GDM1 (cell line): ENCODE results near the gene VSTM2L.
"Not testable (repeated sequence)": the region's sequence is repeated elsewhere in the genome, so short reads cannot be mapped to it uniquely, and the experiment has no call there.

Experiments used
- DNase-seq: peaks from one replicate; lab custom pipeline; 2025; lab: John Stamatoyannopoulos, UW

VSTM2L gene

DNA sequence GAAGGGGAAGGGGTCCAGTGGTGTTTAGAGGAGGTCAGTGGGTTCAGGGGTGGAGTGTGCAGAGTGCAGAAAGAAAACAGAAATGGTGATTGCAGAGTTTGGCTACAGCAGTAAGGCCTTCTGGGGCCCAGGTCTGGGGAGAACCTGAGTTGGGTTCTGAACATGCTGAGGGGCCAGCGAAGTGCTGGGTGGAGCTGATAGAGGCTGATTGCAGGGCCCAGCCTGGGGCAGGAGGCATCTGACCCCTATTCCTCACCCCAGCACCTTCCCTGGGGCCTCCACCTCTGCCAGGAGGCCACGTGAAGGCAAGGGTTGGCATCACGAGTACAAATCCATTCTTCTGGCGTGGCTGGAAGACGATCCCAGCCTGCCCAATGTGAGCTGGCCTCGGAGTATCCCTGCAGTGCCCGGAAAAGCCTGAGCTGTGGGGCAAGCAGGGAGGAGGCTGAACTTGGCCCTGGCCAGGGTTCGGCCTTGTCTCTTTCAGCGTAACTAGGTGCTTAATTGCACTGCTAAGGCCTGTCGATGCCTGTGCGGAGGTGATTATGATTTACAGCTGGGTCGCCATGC, 35.3 kb downstream of the VSTM2L start:
- no peak for DNase-seq

DNA sequence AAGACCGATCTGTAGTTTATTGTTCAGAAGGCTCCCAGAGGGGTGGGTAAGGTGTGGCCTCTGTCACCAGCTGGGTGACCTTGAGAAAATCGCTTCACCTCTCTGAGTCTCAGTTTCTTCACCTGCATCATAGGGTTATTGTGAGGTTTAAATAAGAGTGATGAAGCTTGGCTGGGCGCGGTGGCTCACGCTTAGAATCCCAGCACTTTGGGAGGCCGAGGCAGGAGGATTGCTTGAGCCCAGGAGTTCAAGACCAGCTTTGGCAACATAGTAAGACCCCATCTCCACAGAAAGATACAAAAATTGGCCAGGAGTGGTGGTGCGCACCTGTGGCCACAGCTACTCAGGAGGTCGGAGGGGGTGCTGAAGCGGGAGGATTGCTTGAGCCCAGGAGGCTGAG, 36.0 kb downstream of the VSTM2L start:
- no peak for DNase-seq

DNA sequence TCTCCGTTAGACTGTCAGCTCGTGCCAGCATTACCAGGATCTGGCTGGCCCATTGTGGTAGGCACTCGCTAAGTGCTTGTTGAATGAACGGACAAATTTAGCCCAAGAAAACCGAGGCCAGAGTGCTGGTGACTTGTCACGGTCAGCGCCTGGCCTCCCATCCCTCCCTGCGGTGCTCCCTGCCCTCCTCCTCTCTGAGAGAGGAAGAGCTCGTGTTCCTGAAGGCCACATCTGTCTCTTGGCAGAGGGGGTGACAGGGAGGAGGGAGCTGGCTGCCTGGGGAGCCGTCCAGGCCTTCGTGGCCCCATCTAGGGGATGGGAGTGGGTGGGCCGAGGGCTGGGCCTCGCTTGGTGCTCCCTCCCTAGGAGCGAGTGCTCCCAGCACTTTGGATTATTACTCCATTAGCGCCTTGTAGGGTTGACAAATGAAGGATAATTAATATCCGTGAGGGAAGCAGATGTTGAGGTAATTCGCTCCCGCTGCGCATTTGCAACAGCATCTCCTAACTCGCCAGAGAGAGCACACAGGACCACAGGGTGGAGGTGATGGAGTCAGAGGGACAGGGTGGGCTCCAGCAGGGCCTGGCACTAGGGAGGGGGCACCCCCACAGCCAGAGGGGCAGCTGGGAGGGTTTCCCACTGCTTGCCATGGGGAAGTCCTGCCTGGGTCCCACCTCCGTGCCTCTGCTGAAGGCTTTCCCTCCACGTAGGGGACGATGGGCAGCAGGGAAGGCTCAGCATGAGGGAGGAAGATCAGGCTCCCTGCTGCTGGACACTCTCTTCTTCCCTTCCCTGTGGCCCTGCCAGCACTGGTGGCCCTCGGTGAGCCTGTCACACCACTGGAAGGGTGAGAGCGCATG, 37.0 kb downstream of the VSTM2L start:
- no peak for DNase-seq

DNA sequence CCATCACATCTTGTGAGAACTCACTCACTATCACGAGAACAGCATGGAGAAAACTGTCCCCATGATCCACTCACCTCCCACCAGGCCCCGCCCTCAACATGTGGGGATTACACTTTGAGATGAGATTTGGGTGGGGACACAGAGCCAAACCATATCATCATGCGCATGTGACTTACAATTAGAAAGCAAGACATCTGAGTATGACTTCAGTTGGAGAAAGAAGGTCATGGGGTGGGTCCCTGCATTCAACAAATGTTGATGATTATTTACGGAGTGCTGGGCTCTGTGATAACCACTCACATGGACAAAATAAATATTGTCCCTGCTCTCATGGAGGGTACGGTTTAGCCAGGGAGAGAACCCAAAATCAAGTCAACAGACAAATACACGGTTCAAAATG, 37.9 kb downstream of the VSTM2L start:
- no peak for DNase-seq

DNA sequence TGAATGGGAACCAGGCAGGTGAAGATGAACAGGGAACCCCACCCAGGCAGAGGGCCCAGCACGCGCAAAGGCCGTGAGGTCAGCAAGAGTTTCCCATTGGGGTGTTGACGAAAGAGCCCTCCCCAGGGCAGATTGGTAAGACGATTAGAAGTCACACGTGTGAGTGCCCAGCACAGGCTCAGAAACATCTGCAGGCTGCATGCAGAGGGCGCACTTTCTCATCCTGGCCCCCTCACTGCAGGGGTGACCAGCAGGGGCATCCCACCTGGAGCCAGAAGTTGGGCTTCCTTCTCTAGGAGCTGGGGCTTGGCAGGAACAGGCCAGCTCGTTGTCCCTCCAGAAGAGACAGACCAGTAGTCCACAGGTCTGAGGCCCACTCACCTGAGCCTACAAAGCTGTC, 38.4 kb downstream of the VSTM2L start:
- no peak for DNase-seq

DNA sequence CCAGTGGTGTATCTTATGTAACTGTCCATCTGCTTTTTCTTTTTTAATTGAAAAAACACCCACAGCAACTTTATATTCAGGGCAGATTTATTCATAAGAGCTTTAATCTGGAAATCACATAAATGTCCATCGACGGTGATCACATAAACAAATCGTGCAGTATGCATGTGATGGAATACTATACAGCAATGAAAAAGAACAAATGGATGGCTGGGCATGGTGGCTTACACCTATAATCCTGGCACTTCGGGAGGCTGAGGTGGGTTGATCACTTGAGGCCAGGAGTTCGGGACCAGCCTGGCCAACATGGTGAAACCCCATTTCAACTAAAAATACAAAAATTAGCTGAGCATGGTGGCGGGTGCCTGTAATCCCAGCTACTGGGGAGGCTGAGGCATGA, 39.1 kb downstream of the VSTM2L start:
- no peak for DNase-seq

DNA sequence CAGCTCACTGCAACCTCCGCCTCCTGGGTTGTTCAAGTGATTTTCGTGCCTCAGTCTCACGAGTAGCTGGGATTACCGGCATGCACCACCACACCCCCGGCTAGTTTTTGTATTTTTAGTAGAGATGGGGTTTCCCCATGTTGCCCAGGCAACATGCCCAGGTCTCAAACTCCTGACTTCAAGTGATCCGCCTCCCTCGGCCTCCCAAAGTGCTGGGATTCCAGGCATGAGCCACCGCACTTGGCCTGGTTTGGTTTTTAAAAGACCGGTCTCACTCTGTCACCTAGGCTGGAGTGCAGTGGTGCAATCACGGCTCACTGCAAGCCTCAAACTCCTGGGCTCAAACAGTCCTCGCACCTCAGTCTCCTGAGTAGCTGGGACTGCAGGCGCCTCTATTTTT, 40.1 kb downstream of the VSTM2L start:
- DNase-seq = no peak

DNA sequence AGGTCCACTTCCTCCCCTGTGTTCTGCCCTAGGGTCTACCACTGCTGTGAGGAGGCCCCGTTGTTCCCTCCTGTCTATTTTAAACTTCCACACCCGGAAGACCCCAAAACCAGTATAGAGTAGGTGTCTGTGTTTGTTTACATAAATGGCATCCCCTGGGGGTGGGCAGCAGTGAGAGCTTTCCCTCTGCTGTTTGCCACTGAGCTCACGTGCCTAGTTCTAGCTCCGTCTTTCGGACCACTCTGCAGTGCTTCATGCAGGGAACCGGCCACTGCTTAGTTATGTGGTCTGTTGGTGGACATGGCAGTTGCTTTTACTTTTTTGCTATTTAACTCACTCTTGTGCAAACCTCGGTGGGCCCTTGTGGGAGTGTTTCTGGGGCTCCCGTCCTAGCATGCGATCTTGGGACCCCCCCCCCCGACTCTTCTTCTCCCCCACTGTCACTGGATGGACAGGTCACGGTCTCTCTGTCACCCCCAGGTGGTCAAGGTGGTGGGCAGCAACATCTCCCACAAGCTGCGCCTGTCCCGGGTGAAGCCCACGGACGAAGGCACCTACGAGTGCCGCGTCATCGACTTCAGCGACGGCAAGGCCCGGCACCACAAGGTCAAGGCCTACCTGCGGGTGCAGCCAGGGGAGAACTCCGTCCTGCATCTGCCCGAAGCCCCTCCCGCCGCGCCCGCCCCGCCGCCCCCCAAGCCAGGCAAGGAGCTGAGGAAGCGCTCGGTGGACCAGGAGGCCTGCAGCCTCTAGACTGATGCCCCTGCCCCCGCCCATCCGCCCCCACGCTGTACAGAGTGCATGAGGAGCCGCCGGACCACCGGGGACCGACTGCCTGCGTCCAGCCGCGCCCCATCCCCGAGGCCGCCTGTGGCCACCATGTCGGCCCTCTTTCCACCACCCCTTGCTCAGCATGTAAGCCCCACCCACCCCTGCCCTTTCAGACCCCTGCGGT, 40.9 kb downstream of the VSTM2L start:
- no peak for DNase-seq

DNA sequence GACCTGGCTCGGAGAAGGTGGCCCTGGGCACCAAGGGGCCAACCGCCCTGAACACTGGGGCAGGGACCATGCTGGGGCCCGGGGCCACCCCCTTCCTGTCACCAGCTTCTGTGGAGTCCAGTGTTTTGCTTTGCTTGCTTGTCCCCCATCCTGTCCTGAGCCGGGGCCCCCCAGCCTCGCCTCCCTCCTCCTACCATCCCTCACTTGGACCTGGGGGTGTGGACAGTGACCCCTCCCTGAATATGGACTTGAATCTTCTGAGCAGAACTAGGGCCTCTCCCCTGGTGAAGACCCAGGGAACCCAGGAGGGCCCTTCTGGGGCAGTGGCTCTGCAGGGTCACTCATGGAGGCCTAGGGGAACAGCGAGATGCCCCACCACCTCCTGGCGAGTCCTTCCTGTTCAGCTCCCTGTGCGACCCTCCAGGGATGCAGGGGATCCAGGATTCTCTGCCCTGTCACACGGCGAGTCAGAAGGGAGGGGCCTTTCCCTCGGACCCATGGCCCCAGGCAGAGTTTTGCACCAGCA, 41.6 kb downstream of the VSTM2L start:
- DNase-seq = no peak

DNA sequence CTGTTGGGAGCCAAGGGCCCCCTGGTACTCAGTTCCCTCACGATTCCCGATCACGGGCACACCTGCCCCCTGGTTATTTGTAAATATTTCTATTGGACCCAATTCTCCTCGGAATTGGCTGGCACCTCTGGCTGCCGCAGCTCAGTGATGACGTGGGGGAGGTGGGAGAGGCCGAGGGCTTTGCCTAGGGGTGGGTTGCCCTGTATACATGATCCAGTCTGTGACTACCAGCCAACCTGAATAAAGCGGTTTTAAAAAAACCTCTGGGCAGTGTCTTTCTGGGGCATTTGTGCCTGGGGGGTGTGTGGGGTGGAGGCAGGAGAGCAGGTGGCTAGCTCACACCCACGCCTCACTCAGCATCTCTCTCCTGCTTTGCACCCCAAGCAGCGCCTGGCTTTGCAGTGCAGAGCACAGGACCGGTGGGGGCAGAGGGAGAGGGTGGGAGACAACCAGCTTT, 42.2 kb downstream of the VSTM2L start:
- DNase-seq = no peak

DNA sequence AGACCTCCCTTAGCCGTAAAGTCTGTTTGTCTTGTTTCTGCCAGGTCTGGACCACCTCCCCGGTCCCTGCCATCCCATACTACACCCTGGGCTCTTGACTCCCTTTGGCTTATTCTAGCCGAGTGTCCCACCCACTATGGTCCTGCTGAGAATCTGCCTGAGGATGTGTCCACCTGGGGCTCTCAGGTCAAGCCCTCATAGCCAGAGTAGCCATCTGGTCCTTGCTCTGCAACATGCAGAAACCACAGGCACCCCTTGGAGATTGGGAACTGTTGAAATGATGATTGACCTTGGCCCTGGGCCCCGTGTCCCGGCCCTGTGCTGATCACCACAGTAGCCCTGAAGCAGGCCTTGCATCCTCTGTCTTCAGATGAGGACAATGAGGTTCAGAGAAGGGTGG, 44.0 kb downstream of the VSTM2L start:
- DNase-seq = no peak

DNA sequence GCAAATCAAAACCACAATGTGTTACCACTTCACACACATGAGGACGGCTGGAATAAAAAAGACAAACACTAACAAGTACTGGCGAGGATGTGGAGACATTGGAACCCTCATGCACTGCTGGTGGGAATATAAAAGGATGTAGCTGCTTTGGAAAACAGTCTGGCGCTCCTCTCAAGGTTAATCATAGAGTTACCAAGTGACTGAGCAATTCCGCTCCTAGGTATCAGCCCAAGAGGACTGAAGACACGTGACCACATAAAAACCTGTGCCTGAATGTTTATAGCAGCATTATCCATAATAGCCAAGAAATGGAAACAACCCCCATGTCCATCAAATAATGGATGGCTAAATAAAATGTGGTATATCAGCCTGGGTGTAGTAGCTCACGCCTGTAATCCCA, 45.0 kb downstream of the VSTM2L start:
- DNase-seq = no peak

DNA sequence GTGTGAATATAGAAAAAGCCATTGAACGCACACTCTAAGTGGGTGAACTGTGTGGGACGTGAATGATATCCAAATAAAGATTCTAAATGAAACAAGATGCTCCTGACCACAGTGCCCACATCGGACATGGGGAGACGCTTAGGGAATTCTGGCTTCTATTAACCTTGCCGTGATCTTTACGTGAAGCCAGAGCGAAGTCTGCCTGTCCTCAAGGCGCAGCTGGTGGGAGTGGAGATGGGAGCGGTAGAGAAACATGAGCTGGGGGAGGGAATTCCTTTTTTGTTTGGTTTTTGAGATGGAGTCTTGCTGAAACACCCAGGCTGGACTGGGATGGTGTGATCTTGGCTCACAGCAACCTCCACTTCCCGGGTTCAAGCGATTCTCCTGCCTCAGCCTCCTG, 46.0 kb downstream of the VSTM2L start:
- no peak for DNase-seq

DNA sequence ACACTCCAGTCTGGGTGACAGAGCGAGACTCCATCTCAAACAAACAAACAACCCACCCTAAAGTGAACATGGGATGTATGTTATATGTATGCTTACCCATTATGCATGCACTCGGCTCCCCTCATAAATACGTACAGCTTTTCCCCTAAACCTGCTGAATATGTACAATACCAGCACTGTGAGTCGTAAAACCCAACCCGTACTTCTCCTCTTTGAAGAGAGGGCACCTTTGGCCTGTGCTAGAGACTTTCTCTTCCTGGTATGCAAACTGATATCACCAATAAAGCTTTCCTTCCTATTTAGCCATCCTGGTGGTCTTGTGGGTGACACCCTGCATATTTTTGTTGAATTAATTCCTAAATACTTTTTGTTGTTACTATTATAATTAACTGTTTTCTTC, 51.3 kb downstream of the VSTM2L start:
- no peak for DNase-seq

DNA sequence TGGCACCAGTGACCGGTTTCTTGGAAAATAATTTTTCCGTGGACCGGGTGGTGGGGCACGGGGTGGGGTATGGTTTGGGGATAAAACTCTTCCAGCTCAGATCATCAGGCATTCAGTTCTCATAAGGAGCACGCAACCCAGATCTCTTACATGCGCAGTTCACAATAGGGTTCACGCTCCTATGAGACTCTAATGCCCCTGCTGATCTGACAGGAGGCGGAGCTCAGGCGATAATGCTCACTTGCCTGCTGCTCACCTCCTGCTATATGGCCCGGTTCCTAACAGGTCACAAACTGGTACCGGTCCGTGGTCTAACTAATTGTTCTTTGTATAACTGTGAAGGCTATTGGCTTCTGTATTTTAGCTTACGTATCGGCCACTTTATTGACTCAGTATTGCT, 51.7 kb downstream of the VSTM2L start:
- DNase-seq = no peak

DNA sequence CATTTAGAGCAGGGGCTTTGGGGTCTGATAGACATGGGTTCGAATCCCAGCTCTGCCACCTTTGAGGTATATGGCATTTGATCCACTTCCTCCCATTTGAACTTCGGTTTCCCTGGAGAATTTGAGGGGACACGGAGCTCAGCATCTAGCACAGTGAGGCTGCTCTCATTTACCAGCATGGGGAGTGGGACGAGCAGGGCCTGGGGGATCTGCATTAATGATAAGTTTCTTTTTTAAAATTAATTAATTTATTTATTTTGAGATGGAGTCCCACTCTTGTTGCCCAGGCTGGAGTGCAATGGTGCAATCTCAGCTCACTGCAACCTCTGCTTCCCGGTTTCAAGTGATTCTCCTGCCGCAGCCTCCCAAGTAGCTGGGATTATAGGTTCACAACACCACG, 52.6 kb downstream of the VSTM2L start:
- DNase-seq = no peak

DNA sequence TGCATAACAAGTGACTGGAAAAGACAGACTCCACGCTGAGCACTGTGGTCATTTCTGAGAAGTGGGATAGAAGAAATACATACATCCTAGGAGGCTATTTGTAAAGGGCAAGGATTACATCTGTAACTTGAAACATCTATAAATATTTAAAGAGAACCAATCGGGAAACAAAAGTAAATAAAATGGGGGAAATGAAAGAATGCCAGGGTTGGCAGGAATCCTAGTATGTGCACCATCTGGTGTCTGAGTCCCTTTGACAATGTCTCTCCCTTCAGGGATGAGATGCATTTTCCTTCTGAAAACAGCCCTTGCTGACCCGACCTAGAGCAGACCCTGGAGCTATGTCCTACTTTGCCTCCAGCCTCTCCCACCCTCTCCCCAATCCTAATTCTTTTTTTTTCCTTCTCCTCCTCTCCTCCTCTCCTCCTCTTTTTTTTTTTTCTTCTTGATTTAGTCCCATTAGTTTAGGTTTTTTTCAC, 53.2 kb downstream of the VSTM2L start:
- no peak for DNase-seq

DNA sequence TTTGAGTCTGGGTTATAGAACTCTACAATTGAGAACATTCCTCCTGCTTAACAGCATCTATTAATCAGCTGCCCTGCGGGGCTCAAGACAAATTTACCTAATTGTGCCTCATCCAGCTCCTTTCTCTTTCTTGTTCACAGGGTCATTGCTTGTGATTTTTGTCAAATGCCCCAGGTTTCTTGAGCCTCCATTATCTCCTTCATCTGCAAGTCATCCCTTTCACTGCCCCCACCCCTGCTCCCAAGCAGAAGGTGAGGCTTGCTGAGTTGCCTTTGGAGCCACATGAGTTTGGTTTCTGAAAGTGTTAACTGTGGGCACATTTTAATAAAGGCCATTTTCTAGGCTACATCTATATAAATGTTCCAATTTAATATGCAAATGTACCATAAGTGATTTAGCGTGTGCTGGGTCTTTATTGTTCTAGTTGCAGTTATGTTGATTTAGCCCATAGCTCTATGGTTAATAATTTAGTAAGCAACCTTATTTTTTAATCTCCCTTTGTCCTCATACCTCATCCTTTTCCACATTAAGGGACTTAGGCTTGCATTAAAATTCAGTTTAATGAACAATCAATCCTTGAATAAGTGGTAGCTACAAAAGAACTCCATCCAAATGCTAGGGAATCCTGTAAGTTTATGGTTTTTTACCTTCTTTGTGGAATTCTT, 56.1 kb downstream of the VSTM2L start:
- no peak for DNase-seq

DNA sequence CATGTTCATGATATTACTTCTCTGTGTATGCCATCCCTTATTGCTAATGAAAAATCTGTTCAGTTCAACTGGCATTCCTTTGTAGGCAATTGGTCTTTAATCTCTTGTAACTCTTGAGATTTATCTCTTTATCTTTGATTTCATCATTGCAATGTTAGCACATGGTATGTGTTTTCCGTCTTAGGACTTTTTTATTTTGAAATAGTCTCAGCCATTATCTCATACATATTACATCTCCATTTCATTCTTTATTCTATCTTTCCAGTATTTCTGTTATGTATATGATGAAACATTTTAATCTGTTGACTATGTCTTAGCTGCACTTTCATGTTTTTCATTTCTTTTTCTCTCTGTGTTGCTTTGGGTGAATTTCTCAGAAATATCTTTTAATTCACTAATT, 58.1 kb downstream of the VSTM2L start:
- no peak for DNase-seq

DNA sequence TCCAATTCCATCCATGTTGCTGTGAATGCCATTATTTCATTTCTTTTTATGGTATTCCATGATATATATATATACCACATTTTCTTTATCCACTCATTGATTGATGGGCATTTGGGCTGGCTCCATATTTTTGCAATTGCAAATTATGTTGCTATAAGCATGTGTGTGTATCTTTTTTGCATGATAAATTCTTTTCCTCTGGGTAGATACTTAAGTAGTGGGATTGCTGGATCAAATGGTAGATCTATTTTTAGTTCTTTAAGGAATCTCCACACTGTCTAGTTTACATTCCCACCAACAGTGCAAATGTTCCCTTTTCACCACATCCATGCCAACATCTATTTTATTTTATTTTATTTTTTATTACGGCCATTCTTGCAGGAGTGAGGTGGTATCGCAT, 60.6 kb downstream of the VSTM2L start:
- not testable (repeated sequence) for DNase-seq

DNA sequence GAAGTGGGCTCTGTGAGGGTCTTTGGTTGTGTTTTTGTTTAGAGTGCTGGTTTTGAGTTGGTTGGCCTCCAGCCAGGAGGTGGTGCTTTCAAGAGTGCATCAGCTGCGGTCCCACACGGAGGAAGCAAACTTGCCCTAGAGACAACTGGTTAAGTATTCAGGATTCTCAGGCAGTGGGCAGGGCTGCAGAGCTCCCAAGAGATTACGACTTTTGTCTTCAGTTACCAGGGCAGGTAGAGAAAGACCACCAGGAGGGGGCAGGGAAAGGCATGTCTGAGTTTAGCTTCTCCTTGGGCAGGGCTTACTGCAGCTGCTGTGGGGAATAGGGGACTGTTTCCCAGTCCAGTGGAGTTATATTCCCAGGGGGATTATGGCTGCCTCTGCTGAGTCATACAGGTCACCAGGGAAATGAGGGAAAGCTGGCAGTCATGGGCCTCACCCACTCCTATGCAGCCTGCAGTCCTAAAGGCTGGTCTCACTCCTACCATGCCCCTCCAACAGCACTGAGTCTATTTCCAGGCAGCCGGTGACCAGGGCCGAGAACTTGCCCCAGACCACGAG, 66.0 kb downstream of the VSTM2L start:
- no peak for DNase-seq
